SK-N-SH treated with all-trans-retinoic acid at 6 μM for 48 hours (cell line): Measurements from ENCODE around the gene CADM1.

Experiments used
- CSDC2 ChIP-seq: fragments of 250-450 bp; sonication (Bioruptor Pico); IDR thresholded peaks from 2 replicates; pipeline ENCODE4 v1.5.0; 2020; ENCODE audit warnings: mild to moderate bottlenecking, moderate library complexity
- ESRRG ChIP-seq: fragments of 250-450 bp; sonication (Bioruptor Pico); IDR thresholded peaks from 2 replicates; pipeline ENCODE4 v1.6.1; 2021; ENCODE audit warnings: mild to moderate bottlenecking
- GLIS3 ChIP-seq: fragments of 250-450 bp; sonication (Bioruptor Pico); IDR thresholded peaks from 2 replicates; pipeline ENCODE4 v1.5.0; 2020; ENCODE audit warnings: mild to moderate bottlenecking, moderate library complexity
- ISL1 ChIP-seq: fragments of 250-450 bp; sonication (Bioruptor Pico); IDR thresholded peaks from 2 replicates; pipeline ENCODE4 v2.1.2; 2022; ENCODE audit warnings: mild to moderate bottlenecking, moderate library complexity
- OSR1 ChIP-seq: fragments of 250-450 bp; sonication (Bioruptor Pico); IDR thresholded peaks from 2 replicates; pipeline ENCODE4 v1.8.0; 2022; ENCODE audit warnings: moderate library complexity, mild to moderate bottlenecking, inconsistent platforms
- ZFP3 ChIP-seq: fragments of 250-450 bp; sonication (Bioruptor Pico); IDR thresholded peaks from 2 replicates; pipeline ENCODE4 v1.5.0; 2020; ENCODE audit warnings: mild to moderate bottlenecking, moderate library complexity
- ZNF70 ChIP-seq: fragments of 450-650 bp; formaldehyde crosslinking; IDR thresholded peaks from 2 replicates; pipeline ENCODE4 v1.5.0; 2020; ENCODE audit warnings: mild to moderate bottlenecking, moderate library complexity
- TF ChIP-seq, protein P1 (sequence below): fragments of 250-450 bp; sonication (Bioruptor Pico); IDR thresholded peaks from 2 replicates; pipeline ENCODE4 v1.5.1; 2020; ENCODE audit warnings: low read depth, mild to moderate bottlenecking, moderate library complexity

GRCh38 chr11:115221461-115222069 is 282.6 kb downstream of the CADM1 start:
- TF ChIP-seq, protein P1, sequence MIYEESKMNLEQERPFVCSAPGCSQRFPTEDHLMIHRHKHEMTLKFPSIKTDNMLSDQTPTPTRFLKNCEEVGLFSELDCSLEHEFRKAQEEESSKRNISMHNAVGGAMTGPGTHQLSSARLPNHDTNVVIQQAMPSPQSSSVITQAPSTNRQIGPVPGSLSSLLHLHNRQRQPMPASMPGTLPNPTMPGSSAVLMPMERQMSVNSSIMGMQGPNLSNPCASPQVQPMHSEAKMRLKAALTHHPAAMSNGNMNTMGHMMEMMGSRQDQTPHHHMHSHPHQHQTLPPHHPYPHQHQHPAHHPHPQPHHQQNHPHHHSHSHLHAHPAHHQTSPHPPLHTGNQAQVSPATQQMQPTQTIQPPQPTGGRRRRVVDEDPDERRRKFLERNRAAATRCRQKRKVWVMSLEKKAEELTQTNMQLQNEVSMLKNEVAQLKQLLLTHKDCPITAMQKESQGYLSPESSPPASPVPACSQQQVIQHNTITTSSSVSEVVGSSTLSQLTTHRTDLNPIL (CRISPR knock-in tag), result no peak
- no peak for TF ChIP-seq GLIS3 (CRISPR knock-in tag)
- TF ChIP-seq ESRRG (CRISPR knock-in tag), result no peak
- no peak for TF ChIP-seq ZFP3 (CRISPR knock-in tag)
- TF ChIP-seq OSR1 (CRISPR knock-in tag), result no peak
- TF ChIP-seq ZNF70 (CRISPR knock-in tag), result no peak
- TF ChIP-seq ISL1, result no peak
- no peak for TF ChIP-seq CSDC2 (CRISPR knock-in tag)
